RWPE1 (cell line): ENCODE data around the gene CCKAR.

ENCODE experiments used
- CTCF ChIA-PET: fragments of 350-600 bp; sonication (Branson Sonifier 250); formaldehyde crosslinking; extraction: SDS; loops from one replicate; lab custom pipeline; 2021; lab: Yijun Ruan, JAX
- POLR2A ChIA-PET: fragments of 400-600 bp; formaldehyde crosslinking; extraction: SDS; loops from one replicate; lab custom pipeline; 2020; ENCODE audit warnings: antibody characterized with exemption; ENCODE audit not compliant: low non-redundant PET; lab: Yijun Ruan, JAX
- DNase-seq: peaks from one replicate; pipeline ENCODE4 v3.0.0; 2012; ENCODE audit warnings: low spot score
- H3K27ac ChIP-seq: fragments of 450-650 bp; 2 replicates; pipeline ENCODE4 v1.5.1; 2017
- TF ChIP-seq, protein P1 (sequence below): fragments of 450-650 bp; conservative IDR thresholded peaks from 2 replicates; pipeline ENCODE4 v1.5.1; 2017; ENCODE audit warnings: low read depth, mild to moderate bottlenecking

Gene CCKAR

DNA sequence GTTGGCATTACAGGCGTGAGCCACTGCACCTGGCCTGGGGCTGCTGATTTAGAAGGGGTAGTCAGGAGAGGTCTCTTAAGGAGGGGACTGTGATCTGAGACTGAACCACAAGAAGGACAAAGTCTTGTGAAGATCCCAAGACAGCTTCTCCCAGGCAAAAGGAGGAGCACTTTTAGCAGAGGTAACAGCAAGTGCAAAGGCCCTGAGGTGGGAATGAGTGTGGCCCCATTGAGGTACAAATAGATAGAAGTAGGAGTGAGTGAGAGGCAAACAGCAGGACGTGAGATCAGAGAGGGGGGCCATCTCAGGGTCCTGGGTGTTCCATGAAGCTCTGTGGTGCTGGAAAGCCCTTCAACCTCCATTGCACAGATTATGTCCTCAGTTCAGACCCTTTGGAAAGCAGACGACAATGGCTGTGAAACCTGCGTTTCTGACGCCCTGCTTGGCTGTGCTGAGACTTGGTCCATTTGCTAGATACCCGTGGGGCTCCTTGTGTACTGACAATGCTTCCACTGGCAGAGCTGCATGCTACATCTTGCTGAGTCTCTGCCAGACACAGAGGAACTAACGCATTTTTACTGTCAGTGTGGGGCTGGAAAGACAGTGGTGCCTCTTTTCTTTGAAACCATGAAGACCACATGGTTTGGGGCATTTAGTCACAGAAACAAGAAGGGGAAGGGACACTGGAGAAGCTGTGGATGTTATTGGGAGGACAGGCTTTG, 1.3 kb upstream of the CCKAR start:
- CTCF ChIA-PET, result no interaction called here
- TF ChIP-seq, protein P1, sequence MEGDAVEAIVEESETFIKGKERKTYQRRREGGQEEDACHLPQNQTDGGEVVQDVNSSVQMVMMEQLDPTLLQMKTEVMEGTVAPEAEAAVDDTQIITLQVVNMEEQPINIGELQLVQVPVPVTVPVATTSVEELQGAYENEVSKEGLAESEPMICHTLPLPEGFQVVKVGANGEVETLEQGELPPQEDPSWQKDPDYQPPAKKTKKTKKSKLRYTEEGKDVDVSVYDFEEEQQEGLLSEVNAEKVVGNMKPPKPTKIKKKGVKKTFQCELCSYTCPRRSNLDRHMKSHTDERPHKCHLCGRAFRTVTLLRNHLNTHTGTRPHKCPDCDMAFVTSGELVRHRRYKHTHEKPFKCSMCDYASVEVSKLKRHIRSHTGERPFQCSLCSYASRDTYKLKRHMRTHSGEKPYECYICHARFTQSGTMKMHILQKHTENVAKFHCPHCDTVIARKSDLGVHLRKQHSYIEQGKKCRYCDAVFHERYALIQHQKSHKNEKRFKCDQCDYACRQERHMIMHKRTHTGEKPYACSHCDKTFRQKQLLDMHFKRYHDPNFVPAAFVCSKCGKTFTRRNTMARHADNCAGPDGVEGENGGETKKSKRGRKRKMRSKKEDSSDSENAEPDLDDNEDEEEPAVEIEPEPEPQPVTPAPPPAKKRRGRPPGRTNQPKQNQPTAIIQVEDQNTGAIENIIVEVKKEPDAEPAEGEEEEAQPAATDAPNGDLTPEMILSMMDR, result no peak
- POLR2A ChIA-PET, result no interaction called here
- no peak for DNase-seq
- H3K27ac ChIP-seq, result no peak overlapping the region

DNA sequence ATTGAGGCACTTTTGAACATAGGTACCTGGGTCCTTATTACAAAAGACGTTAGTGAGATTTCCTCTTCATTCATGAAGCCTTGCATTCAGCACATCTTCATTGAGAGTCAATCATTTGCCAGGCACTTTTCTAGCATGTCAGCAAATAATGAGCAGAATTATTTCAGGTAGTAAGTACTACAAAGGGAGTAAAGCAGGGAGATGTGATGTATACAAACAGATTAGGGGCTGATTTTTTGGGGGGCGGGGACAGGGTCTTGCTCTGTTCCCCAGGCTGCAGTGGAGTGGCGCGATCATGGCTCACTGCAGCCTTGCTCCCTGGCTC, 638 bp upstream of the CCKAR start:
- POLR2A ChIA-PET, result no interaction called here
- TF ChIP-seq, protein P1, result no peak
- no peak for DNase-seq
- CTCF ChIA-PET, result no interaction called here
- no peak overlapping the region for H3K27ac ChIP-seq

DNA sequence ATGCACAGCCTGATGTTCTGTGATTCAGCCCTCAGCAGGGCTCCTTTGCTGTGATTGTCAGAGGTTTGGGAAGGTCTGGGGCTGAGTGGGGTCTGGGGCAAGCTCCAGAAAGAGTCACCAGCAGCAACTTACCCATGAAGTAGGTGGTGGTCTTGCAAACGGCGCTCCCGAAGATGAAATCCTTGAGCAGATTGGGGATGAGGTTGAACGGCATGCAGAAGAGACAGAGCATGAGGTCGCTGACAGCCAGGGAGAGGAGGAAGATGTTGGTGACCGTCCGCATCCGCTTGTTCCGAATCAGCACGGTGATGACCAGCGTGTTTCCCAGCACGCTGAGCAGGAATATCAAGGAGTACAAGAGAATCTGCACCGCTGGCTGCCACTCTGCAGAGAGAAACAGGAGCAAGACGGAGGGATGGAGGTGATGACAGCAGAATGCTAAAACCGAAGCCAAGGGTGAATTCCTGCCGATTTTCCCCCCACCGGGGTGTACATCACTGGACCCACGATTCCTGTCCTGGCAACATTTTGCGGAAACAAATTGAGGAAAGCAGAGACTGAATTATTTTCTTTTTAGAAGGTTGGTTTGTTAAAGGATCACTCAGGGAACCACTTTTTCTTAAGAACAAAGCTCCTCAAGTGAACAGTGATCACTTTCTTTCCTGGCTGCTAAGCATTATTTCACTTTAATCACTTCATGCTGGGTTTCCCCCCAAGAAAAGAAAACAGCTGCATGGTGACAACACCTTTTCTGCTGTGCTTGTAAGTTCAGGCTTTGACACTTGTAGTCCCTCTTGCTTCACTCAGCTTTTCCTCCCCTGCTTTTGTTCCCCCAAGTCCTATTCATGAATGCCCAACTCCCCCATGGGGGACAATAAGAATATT, 941 bp downstream of the CCKAR start:
- TF ChIP-seq, protein P1, result no peak
- ChIA-PET POLR2A (no interaction called here), CTCF (interaction anchor here (0.7 kb wide), 1 partner anchor 233 kb away, joined by 4 read pairs; no protein-coding TSS in a partner anchor)
- DNase-seq, result no peak
- no peak overlapping the region for H3K27ac ChIP-seq

DNA sequence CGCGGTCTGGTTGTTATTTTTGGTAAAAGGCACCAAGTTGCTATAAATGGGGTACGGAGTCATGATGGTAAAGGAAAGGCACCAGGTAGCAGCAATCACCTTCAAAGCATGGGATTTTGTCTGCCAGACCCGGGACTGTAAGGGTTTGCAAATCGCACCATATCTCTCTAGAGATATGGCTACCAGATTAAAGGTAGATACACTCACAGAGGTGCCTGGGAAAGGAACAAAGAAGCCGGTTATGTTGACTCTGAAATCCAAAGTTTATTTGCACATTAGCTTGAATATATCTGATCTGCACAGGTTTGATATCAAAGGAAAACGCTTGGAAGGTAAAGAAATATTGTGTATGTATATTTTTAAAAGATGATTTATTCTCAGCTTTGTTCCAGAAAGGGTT, 4.6 kb downstream of the CCKAR start:
- TF ChIP-seq, protein P1, result no peak
- CTCF ChIA-PET, result no interaction called here
- POLR2A ChIA-PET, result no interaction called here
- no peak overlapping the region for H3K27ac ChIP-seq
- DNase-seq, result no peak

DNA sequence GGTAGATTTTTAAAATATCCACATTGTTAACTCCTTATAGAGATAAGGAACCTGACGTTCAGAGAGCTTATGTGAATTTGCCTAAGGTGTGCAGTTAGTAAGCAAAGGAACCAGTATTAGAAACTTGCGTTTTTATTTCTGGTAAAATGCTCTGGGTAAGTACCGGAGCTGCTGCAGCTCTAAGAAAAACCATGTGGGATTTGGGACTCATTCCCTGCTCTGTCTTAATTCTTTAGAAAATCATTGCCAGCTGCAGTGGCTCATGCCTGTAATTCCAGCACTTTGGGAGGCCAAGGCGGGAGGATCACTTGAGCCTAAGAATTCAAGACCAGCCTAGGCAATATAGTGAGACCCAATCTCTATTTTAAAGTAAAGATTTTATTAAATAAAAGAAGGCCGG, 5.8 kb downstream of the CCKAR start:
- ChIA-PET POLR2A (no interaction called here), CTCF (interaction anchor here (0.6 kb wide), 1 partner anchor 11 kb away, joined by 3 read pairs; no protein-coding TSS in a partner anchor)
- no peak overlapping the region for H3K27ac ChIP-seq
- DNase-seq, result no peak
- TF ChIP-seq, protein P1, result no peak

DNA sequence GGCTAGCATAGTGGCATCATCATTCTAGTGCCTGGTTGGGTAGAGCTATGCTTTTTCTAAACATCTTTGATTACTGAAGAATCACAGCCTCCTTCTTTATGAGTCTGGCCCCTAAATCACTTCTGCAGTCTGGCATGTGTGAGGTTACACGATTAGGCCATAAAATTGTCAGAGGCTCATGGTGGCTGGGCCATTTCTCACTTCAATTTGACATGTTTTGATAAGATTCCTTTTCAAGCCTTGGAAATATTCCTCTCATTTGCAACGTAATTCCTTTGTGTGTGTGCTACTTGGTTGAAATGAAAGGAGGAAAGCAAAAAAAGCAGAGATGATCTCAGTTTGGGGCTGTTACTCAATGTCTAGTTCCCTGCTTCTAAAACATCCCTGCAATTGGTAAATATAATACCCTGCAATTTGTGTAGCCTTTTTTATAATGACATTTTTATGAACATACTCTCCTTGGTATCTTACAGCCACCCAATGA, 6.2 kb downstream of the CCKAR start:
- no peak for DNase-seq
- TF ChIP-seq, protein P1, result no peak
- H3K27ac ChIP-seq, result no peak overlapping the region
- POLR2A ChIA-PET, result no interaction called here
- CTCF ChIA-PET, result interaction anchor here (0.6 kb wide), 1 partner anchor 556 kb away, joined by 3 read pairs; no protein-coding TSS in a partner anchor
